ENCODE results near the gene OSBPL2.

GRCh38 chr20:62202676-62203377 is 35.5 kb upstream of the OSBPL2 start:
- no peak for TF ChIP-seq POLR2A (IDR thresholded peaks at IDR 0.05)
- TF ChIP-seq EP300 (IDR thresholded peaks at IDR 0.05), result no peak
